Heart left ventricle (tissue), 16 donors: Measurements from ENCODE around the gene GNL3. TPM values are rescaled to one million over a fixed set of nuclear protein-coding genes. Genes with fewer than 3 reads are reported as not detected.

Experiments used
- ATAC-seq, 4 donors: fragments of 200-7000 bp; cut with Tn5 transposase; one replicate each; pipeline ENCODE4 v1.9.1; 2020 to 2022; ENCODE audit warnings: moderate library complexity in 4 of 4, mild to moderate bottlenecking in 3 of 4, moderate number of reproducible peaks in 1 of 4
- DNase-seq, 5 donors: peaks; one replicate each; pipeline ENCODE4 v3.0.0-alpha.2; 2020
- H3K27ac ChIP-seq, 12 donors: fragments of 200-600 bp; sonication (generic) in 4 of 12; one replicate each; pipeline versions ENCODE4 v1.5.0 to v1.8.0; 2016 to 2022; ENCODE audit warnings: mild to moderate bottlenecking in 2 of 12
- H3K27me3 ChIP-seq, 9 donors: fragments of 200-600 bp; sonication (generic) in 2 of 9; one replicate each; pipeline versions ENCODE4 v1.5.1 to v1.8.0; 2016 to 2022; ENCODE audit warnings: mild to moderate bottlenecking in 3 of 9
- H3K36me3 ChIP-seq, 9 donors: fragments of 200-600 bp; sonication (generic) in 2 of 9; one replicate each; pipeline versions ENCODE4 v1.5.0 to v1.8.0; 2018 to 2022; ENCODE audit warnings: mild to moderate bottlenecking in 2 of 9
- H3K4me1 ChIP-seq, 12 donors: fragments of 200-600 bp; sonication (generic) in 4 of 12; one replicate each; pipeline versions ENCODE4 v1.5.0 to v1.8.0; 2016 to 2022; ENCODE audit warnings: mild to moderate bottlenecking in 3 of 12
- H3K4me3 ChIP-seq, 12 donors: fragments of 200-600 bp; sonication (generic) in 4 of 12; one replicate each; pipeline versions ENCODE4 v1.5.0 to v1.8.0; 2017 to 2022; ENCODE audit warnings: mild to moderate bottlenecking in 9 of 12, moderate library complexity in 4 of 12
- H3K9me3 ChIP-seq, 12 donors: fragments of 200-600 bp; sonication (generic) in 4 of 12; one replicate each; pipeline versions ENCODE4 v1.5.0 to v1.8.0; 2016 to 2022; ENCODE audit warnings: mild to moderate bottlenecking in 1 of 12
- CTCF ChIP-seq, 12 donors: fragments of 200-600 bp; sonication (generic) in 4 of 12; IDR thresholded peaks; one replicate each; pipeline versions ENCODE4 v1.5.0 to v1.8.0; 2018 to 2022; ENCODE audit warnings: antibody characterized with exemption in 12 of 12, mild to moderate bottlenecking in 5 of 12
- POLR2A ChIP-seq, 2 donors: fragments of 450-650 bp; IDR thresholded peaks; one replicate each; pipeline ENCODE4 v1.6.1; 2017; ENCODE audit warnings: antibody characterized with exemption in 2 of 2, mild to moderate bottlenecking in 2 of 2, moderate library complexity in 2 of 2
- WGBS, 4 donors: extraction: QIAGEN DNeasy Blood & Tissue Kit in 2 of 4; methylation state at CpG; one replicate each; pipeline versions ENCODE4 v1.1.5 to v1.1.7; 2013 to 2018; 5-methylcytosine and 5-hydroxymethylcytosine counted together
- intact Hi-C, 10 donors: fragments of 100-400 bp; cut with DNase I; formaldehyde crosslinking; loops; one replicate each; pipeline versions ENCODE4 v1.11.1 to v1.14.2; 2022
- polyA plus RNA-seq, 2 donors: library from polyadenylated mRNA; stranded (reverse); fragments of 200-250 nt; gene quantifications; one replicate each; pipeline ENCODE4 v1.2.3, GENCODE V29; 2013
- total RNA-seq, 9 donors: library from RNA; depleted of rRNA in 2 of 9; stranded (reverse); fragments of >200 nt in 2 of 9; fragmentation: NEBNext Ultra II Directional in 3 of 9; extraction: Animal tissue kit (Norgen Biotek cat#: 25700) in 3 of 9; gene quantifications; one replicate each; pipeline versions ENCODE4 v1.1.0 to v1.2.4, GENCODE V29; 2016 to 2023
- donor health status: ischemic (EF 13 %, LVEDD 7.1; RV severe dilation, severe dysfunction).
- donor health status: healthy with polysubstance abuse.
- donor health status: DM: no; HTN: yes; CAD: no.
- donor health status: DM: no; HTN: no; CAD: no.
- donor health status: ischemic (EF 25% LVEDD 6.9; RV normal size, moderate dysfunction).
- donor health status: ischemic (EF 25% LVEDD 5.7; RV mildly dilated, moderate dysfunction).
- donor health status: healthy.
- donor health status: DM: yes; HTN: yes; CAD: no.
- donor health status: ischemic (EF 35%, LVEDD 5.7; RV mildly dilated, moderate dysfunction).
- donor health status: nonischemic (EF 11% LVEDD 7.7; RV severe dilation, severe dysfunction).
- donor health status: DM: yes; HTN: yes; CAD: no.
- donor health status: PGD.
- donor health status: ischemic (EF 29% LVEDD 5.4; RV normal size, mild dysfunction).
- donor health status: nonischemic (EF 23%, LVEDD 6.1; RV moderate dilation, normal function).

The GNL3 gene
- total and polyA plus RNA-seq, 11 donors, result 23.6 to 85.3 (median 29.4) TPM

- H3K27ac ChIP-seq, result no peak overlapping the region
- H3K36me3 ChIP-seq, result peaks cover 0 to 100% (median 98%) of the 10 kb centered on the region in 9 donors
- TF ChIP-seq POLR2A (IDR thresholded peaks at IDR 0.05) (no peak), CTCF (IDR thresholded peaks at IDR 0.05) (no peak)
- H3K27me3 ChIP-seq, result no peaks in the 10 kb centered on the region
- no peaks in the 10 kb centered on the region for H3K4me1 ChIP-seq
- 77 to 98% (median 95%) methylated on average over 5 of the region's 5 CpGs for WGBS, 4 donors
- H3K9me3 ChIP-seq, result no peaks in the 10 kb centered on the region
- intact Hi-C loops, result loop anchor here in 1 of 10 donors (10.0 kb wide), 1 partner anchor 95 kb away; no protein-coding TSS in a partner anchor
- DNase-seq (no peak), ATAC-seq (no peak)
- H3K4me3 ChIP-seq, result no peak overlapping the region
These were observed 36.2 kb upstream of the GNL3 start for GRCh38 chr3:52649461-52650210.

GRCh38 chr3:52650439-52650838 lies 35.4 kb upstream of the GNL3 start:
- DNase-seq, result no peak
- ATAC-seq, result no peak
- Histone ChIP-seq H3K36me3 (peaks cover 0 to 100% (median 98%) of the 10 kb centered on the region in 9 donors), H3K9me3 (no peaks in the 10 kb centered on the region), H3K4me1 (no peaks in the 10 kb centered on the region), H3K27ac (no peak overlapping the region), H3K27me3 (no peaks in the 10 kb centered on the region), H3K4me3 (no peak overlapping the region)
- TF ChIP-seq CTCF (IDR thresholded peaks at IDR 0.05) (no peak), POLR2A (IDR thresholded peaks at IDR 0.05) (no peak)
- 85 to 91% (median 87%) methylated on average over 1 of the region's 1 CpG for WGBS, 4 donors
- intact Hi-C loops, result no loop called here

- Histone ChIP-seq H3K27ac (no peak overlapping the region), H3K9me3 (no peaks in the 10 kb centered on the region), H3K4me3 (no peak overlapping the region), H3K4me1 (no peaks in the 10 kb centered on the region), H3K27me3 (no peaks in the 10 kb centered on the region), H3K36me3 (peaks cover 0 to 100% (median 98%) of the 10 kb centered on the region in 9 donors)
- intact Hi-C loops, result no loop called here
- TF ChIP-seq POLR2A (IDR thresholded peaks at IDR 0.05), result no peak
- TF ChIP-seq CTCF (IDR thresholded peaks at IDR 0.05), result no peak
- ATAC-seq (no peak), DNase-seq (no peak)
These were observed 34.2 kb upstream of the GNL3 start for GRCh38 chr3:52651592-52651991.

- ATAC-seq (no peak), DNase-seq (no peak)
- WGBS, 4 donors, result 91 to 98% (median 93%) methylated on average over 3 of the region's 3 CpGs
- H3K4me1 ChIP-seq, result no peaks in the 10 kb centered on the region
- H3K27me3 ChIP-seq, result no peaks in the 10 kb centered on the region
- TF ChIP-seq CTCF (IDR thresholded peaks at IDR 0.05), result no peak
- TF ChIP-seq POLR2A (IDR thresholded peaks at IDR 0.05), result no peak
- H3K4me3 ChIP-seq, result no peak overlapping the region
- H3K27ac ChIP-seq, result no peak overlapping the region
- intact Hi-C loops, result no loop called here
- no peaks in the 10 kb centered on the region for H3K9me3 ChIP-seq
- peaks cover 0 to 100% (median 99%) of the 10 kb centered on the region in 9 donors for H3K36me3 ChIP-seq
These were observed 29.9 kb upstream of the GNL3 start for GRCh38 chr3:52655895-52656294.
